ENCODE results near the gene WDR35. TPM values are rescaled to one million over a fixed set of nuclear protein-coding genes. Genes with fewer than 3 reads are reported as not detected.

WDR35 gene
- total RNA-seq, 1 experiment from 2014 or later: 7.2 TPM

DNA sequence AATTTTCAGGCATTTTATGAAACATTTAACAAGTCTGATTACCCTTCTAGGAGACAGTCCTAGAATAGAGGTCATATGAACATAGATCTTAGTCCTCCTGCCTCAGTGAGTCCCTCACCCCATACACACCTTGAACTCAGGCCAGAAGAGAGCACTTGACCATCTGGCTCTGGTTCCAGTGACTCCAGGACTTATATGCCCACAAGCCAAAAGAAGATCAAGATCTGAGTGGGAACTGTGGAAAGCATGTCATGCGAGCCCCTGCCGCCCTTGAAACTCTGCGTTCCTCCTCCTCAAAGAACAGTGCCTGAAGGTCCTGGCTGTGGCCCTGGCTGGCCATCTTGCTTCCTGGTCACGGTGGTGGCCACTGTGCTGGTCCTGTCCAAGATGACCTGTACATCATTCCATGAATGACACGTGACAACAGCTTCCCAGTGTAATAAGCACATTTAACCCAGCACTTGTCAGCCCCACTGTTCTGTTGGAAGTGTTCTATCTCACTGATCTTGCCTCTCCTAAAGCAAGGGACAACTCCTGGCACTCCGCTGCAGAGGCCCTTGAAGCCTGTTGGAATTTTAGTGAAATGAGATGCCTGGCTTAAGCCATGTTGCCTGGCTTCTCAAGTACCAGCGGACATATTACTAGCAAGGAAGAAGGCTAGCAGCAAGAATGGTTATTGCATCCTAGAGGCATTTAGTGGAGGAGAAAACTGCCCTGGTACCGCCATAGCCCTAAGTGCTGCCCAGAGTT is 105.8 kb downstream of the WDR35 start:
- Histone ChIP-seq H3K4me1 (no peaks in the 10 kb centered on the region), H3K36me3 (ENCODE audit: control insufficient read depth, insufficient read depth, low read length) (no peaks in the 10 kb centered on the region), H3K9me3 (no peaks in the 10 kb centered on the region), H3K27me3 (replicated peaks; ENCODE audit: control insufficient read depth, insufficient read depth, low read length) (no peaks in the 10 kb centered on the region), H3K4me3 (ENCODE audit: low read depth, low read length) (no peak overlapping the region)
- CTCF ChIA-PET: no interaction called here
- no peak overlapping the region for H3K4me3 Mint-ChIP-seq (ENCODE audit: unreplicated experiment)
- no peak for DNase-seq
- TF ChIP-seq CTCF (IDR thresholded peaks at IDR 0.05; ENCODE audit: insufficient read depth in 1 of 2, low read depth in 1 of 2, low read length in 1 of 2, severe bottlenecking in 1 of 2, unreplicated experiment in 1 of 2): no peak
- BruUV-seq (replicated peaks): no TSS peak
- H3K9me3 Mint-ChIP-seq (ENCODE audit: unreplicated experiment): no peaks in the 10 kb centered on the region
- no peaks in the 10 kb centered on the region for H3K36me3 Mint-ChIP-seq (ENCODE audit: insufficient read depth, unreplicated experiment)
- intact Hi-C loops (cut with micrococcal nuclease; ENCODE audit: unreplicated experiment): no loop called here
- POLR2A ChIA-PET: no interaction called here
- H3K27ac Mint-ChIP-seq (ENCODE audit: unreplicated experiment): no peak overlapping the region
- H3K4me1 Mint-ChIP-seq (ENCODE audit: low read depth, unreplicated experiment): no peaks in the 10 kb centered on the region
- no peaks in the 10 kb centered on the region for H3K27me3 Mint-ChIP-seq (ENCODE audit: insufficient read depth, unreplicated experiment)

GRCh38 chr2:19883486-19883885 is 106.4 kb downstream of the WDR35 start:
- no peaks in the 10 kb centered on the region for H3K36me3 ChIP-seq (ENCODE audit: control insufficient read depth, insufficient read depth, low read length)
- no peak for DNase-seq
- no peaks in the 10 kb centered on the region for H3K9me3 Mint-ChIP-seq (ENCODE audit: unreplicated experiment)
- no peaks in the 10 kb centered on the region for H3K4me1 ChIP-seq
- no peaks in the 10 kb centered on the region for H3K27me3 ChIP-seq (replicated peaks; ENCODE audit: control insufficient read depth, insufficient read depth, low read length)
- no peaks in the 10 kb centered on the region for H3K36me3 Mint-ChIP-seq (ENCODE audit: insufficient read depth, unreplicated experiment)
- H3K9me3 ChIP-seq: no peaks in the 10 kb centered on the region
- H3K4me3 Mint-ChIP-seq (ENCODE audit: unreplicated experiment): no peak overlapping the region
- H3K4me3 ChIP-seq (ENCODE audit: low read depth, low read length): no peak overlapping the region
- no peaks in the 10 kb centered on the region for H3K4me1 Mint-ChIP-seq (ENCODE audit: low read depth, unreplicated experiment)
- CTCF ChIA-PET: no interaction called here
- intact Hi-C loops (cut with micrococcal nuclease; ENCODE audit: unreplicated experiment): no loop called here
- POLR2A ChIA-PET: no interaction called here
- H3K27me3 Mint-ChIP-seq (ENCODE audit: insufficient read depth, unreplicated experiment): no peaks in the 10 kb centered on the region
- TF ChIP-seq CTCF (IDR thresholded peaks at IDR 0.05; ENCODE audit: insufficient read depth in 1 of 2, low read depth in 1 of 2, low read length in 1 of 2, severe bottlenecking in 1 of 2, unreplicated experiment in 1 of 2): no peak
- H3K27ac Mint-ChIP-seq (ENCODE audit: unreplicated experiment): no peak overlapping the region
- BruUV-seq (replicated peaks): no TSS peak

DNA sequence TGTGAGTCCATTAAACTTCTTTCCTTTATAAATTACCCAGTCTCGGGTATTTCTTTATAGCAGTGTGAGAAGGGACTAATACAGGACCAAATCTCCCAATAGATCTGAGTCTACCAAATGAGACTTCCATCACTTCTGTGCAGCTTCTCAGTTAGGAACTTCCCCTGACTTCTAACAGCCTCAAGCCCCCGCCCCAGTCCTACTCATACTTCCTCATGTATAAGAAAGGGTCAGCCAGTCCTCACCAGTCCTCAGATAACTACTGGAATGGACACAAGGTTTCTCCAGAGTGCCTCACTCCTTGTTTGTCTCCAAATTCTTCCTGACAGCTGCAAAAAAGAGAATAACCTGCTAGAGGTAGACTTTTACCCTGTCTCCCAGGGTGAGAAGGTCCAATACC is 107.6 kb downstream of the WDR35 start:
- H3K36me3 ChIP-seq (ENCODE audit: control insufficient read depth, insufficient read depth, low read length): no peaks in the 10 kb centered on the region
- no peak for DNase-seq
- Mint-ChIP-seq H3K27me3 (ENCODE audit: insufficient read depth, unreplicated experiment) (no peaks in the 10 kb centered on the region), H3K9me3 (ENCODE audit: unreplicated experiment) (no peaks in the 10 kb centered on the region), H3K4me3 (ENCODE audit: unreplicated experiment) (no peak overlapping the region), H3K36me3 (ENCODE audit: insufficient read depth, unreplicated experiment) (no peaks in the 10 kb centered on the region), H3K27ac (ENCODE audit: unreplicated experiment) (no peak overlapping the region), H3K4me1 (ENCODE audit: low read depth, unreplicated experiment) (no peaks in the 10 kb centered on the region)
- CTCF ChIA-PET: no interaction called here
- BruUV-seq (replicated peaks): no TSS peak
- no peaks in the 10 kb centered on the region for H3K4me1 ChIP-seq
- TF ChIP-seq CTCF (IDR thresholded peaks at IDR 0.05; ENCODE audit: insufficient read depth in 1 of 2, low read depth in 1 of 2, low read length in 1 of 2, severe bottlenecking in 1 of 2, unreplicated experiment in 1 of 2): no peak
- POLR2A ChIA-PET: no interaction called here
- no peaks in the 10 kb centered on the region for H3K9me3 ChIP-seq
- intact Hi-C loops (cut with micrococcal nuclease; ENCODE audit: unreplicated experiment): no loop called here
- H3K4me3 ChIP-seq (ENCODE audit: low read depth, low read length): no peak overlapping the region
- no peaks in the 10 kb centered on the region for H3K27me3 ChIP-seq (replicated peaks; ENCODE audit: control insufficient read depth, insufficient read depth, low read length)
